ENCODE measurements around the gene METTL25.
"Not testable (repeated sequence)": the region's sequence is repeated elsewhere in the genome, so short reads cannot be mapped to it uniquely, and the experiment has no call there.

The METTL25 gene

DNA sequence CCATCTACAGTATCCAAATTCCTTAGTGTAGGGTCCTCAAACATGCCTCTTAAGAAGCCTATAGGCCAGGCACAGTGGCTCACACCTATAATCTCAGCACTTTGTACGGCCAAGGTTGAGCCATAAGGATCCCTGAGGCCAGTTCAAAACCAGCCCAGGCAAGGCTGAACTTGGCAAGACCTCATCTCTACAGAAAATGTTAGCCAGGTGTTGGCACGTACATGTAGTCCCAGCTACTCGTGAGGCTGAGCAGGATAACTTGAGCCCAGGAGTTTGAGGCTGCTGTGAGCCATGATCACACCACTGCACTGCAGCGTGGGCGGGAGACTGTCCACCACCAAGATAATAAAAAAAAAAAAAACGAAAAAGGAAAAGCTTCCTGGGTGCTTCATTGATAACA lies 6.9 kb upstream of the METTL25 start:
- H3K79me2 ChIP-seq (ENCODE audit: insufficient read depth, low read depth), result peaks cover 17% of the 10 kb centered on the region
- no peak overlapping the region for H3K4me3 ChIP-seq (IDR thresholded peaks at IDR 0.05; ENCODE audit: insufficient read depth, low read depth, low read length)
- no peak overlapping the region for H2AFZ ChIP-seq (ENCODE audit: low read depth)
- H3K4me1 ChIP-seq (ENCODE audit: low read depth, poor library complexity, severe bottlenecking), result peaks cover 8% of the 10 kb centered on the region
- H3K4me2 ChIP-seq, result no peak overlapping the region
- TF ChIP-seq, protein P1, sequence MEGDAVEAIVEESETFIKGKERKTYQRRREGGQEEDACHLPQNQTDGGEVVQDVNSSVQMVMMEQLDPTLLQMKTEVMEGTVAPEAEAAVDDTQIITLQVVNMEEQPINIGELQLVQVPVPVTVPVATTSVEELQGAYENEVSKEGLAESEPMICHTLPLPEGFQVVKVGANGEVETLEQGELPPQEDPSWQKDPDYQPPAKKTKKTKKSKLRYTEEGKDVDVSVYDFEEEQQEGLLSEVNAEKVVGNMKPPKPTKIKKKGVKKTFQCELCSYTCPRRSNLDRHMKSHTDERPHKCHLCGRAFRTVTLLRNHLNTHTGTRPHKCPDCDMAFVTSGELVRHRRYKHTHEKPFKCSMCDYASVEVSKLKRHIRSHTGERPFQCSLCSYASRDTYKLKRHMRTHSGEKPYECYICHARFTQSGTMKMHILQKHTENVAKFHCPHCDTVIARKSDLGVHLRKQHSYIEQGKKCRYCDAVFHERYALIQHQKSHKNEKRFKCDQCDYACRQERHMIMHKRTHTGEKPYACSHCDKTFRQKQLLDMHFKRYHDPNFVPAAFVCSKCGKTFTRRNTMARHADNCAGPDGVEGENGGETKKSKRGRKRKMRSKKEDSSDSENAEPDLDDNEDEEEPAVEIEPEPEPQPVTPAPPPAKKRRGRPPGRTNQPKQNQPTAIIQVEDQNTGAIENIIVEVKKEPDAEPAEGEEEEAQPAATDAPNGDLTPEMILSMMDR (conservative IDR thresholded peaks at IDR 0.05; ENCODE audit: low read depth, low read length), result no peak
- peaks cover 22% of the 10 kb centered on the region; the same call in 1 of the 2 replicates for H3K36me3 ChIP-seq (ENCODE audit: insufficient read depth)
- H3K27ac ChIP-seq, result no peak overlapping the region
- no peaks in the 10 kb centered on the region for H3K27me3 ChIP-seq (ENCODE audit: insufficient read depth, low read depth)
- H4K20me1 ChIP-seq (ENCODE audit: insufficient read depth), result no peaks in the 10 kb centered on the region
- H3K9ac ChIP-seq, result no peak overlapping the region

DNA sequence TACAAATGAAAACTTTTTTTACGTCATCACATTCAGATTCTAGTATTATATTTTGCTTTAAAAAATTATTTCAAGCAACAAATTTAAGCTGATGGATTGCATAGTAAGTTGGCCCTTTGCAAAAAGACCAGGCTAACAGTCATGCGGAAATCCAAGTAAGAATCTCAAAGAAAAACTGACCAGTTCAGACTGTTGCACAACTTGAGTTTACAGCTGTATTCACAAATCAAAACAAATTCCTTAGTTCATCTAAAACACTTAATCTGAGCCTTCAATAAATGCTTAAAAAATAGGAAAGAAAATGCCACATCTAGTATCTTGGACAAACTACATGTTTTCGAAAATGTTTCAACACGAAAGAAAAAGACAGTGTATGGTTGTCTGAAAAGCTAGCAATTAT lies 989 bp upstream of the METTL25 start:
- H3K27me3 ChIP-seq (ENCODE audit: insufficient read depth, low read depth), result no peaks in the 10 kb centered on the region
- TF ChIP-seq, protein P1 (conservative IDR thresholded peaks at IDR 0.05; ENCODE audit: low read depth, low read length), result no peak
- H3K4me2 ChIP-seq, result peak overlapping the region; percentile 79
- peaks cover 48% of the 10 kb centered on the region for H3K79me2 ChIP-seq (ENCODE audit: insufficient read depth, low read depth)
- no peaks in the 10 kb centered on the region for H4K20me1 ChIP-seq (ENCODE audit: insufficient read depth)
- peaks cover 19% of the 10 kb centered on the region; the same call in 1 of the 2 replicates for H3K36me3 ChIP-seq (ENCODE audit: insufficient read depth)
- H3K4me1 ChIP-seq (ENCODE audit: low read depth, poor library complexity, severe bottlenecking), result peaks cover 32% of the 10 kb centered on the region
- peak overlapping the region; percentile 79 for H3K4me3 ChIP-seq (IDR thresholded peaks at IDR 0.05; ENCODE audit: insufficient read depth, low read depth, low read length)
- peak overlapping the region; percentile 88 for H3K9ac ChIP-seq
- H2AFZ ChIP-seq (ENCODE audit: low read depth), result peak overlapping the region; percentile 60; the same call in 1 of the 2 replicates
- H3K27ac ChIP-seq, result peak overlapping the region; percentile 78

DNA sequence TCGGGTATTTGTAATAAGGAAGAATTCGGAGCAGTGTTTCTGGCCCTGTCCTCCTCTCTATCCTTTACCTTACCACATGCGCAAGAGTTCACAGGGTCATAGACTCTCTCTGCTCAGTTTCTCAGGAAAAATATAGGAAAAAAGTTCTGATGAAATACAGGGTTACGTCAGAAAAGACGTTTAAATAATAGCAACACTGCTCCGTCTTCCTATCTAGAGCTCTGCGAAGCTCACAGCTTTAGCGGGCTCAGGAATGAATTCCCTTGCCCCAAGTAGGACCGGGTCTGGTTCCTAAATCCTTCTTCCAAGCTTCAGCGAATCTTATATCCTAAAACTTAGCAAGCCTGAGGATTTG lies 507 bp upstream of the METTL25 start:
- Histone ChIP-seq H3K4me2 (peak overlapping the region; percentile 79), H3K27me3 (ENCODE audit: insufficient read depth, low read depth) (no peaks in the 10 kb centered on the region), H3K79me2 (ENCODE audit: insufficient read depth, low read depth) (peaks cover 48% of the 10 kb centered on the region), H3K4me1 (ENCODE audit: low read depth, poor library complexity, severe bottlenecking) (peaks cover 32% of the 10 kb centered on the region), H4K20me1 (ENCODE audit: insufficient read depth) (no peaks in the 10 kb centered on the region), H3K9ac (peak overlapping the region; percentile 88), H3K27ac (peak overlapping the region; percentile 78), H3K36me3 (ENCODE audit: insufficient read depth) (peaks cover 19% of the 10 kb centered on the region; the same call in 1 of the 2 replicates), H2AFZ (ENCODE audit: low read depth) (peak overlapping the region; percentile 60), H3K4me3 (IDR thresholded peaks at IDR 0.05; ENCODE audit: insufficient read depth, low read depth, low read length) (peak overlapping the region; percentile 79)
- TF ChIP-seq, protein P1 (conservative IDR thresholded peaks at IDR 0.05; ENCODE audit: low read depth, low read length), result no peak

DNA sequence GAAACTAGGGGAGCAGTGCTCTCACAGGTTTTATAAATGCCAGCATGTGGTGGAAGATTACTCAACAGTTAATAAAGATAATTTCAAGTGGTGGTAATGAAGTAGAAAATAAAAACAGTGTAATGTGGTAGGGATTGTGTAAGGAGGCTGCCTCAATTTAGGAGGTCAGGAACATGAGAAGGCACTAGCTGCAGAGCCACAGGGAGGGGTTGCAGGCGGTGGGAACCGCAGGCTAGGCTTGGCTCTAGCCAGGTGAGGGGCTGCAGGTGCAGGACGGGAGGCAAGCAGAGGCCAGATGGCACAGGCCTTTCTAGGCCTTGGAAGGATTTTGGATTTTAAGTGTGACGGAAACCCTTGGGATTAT lies 768 bp downstream of the METTL25 start:
- Histone ChIP-seq H3K79me2 (ENCODE audit: insufficient read depth, low read depth) (peaks cover 48% of the 10 kb centered on the region), H3K4me2 (peak overlapping the region; percentile 92), H3K4me3 (IDR thresholded peaks at IDR 0.05; ENCODE audit: insufficient read depth, low read depth, low read length) (no peak overlapping the region), H3K9ac (peak overlapping the region; percentile 88; the same call in 1 of the 2 replicates), H4K20me1 (ENCODE audit: insufficient read depth) (no peaks in the 10 kb centered on the region), H3K27ac (peak overlapping the region; percentile 8; the same call in 1 of the 2 replicates), H3K4me1 (ENCODE audit: low read depth, poor library complexity, severe bottlenecking) (peaks cover 32% of the 10 kb centered on the region), H3K36me3 (ENCODE audit: insufficient read depth) (peaks cover 19% of the 10 kb centered on the region; the same call in 1 of the 2 replicates), H2AFZ (ENCODE audit: low read depth) (peak overlapping the region; percentile 60), H3K27me3 (ENCODE audit: insufficient read depth, low read depth) (no peaks in the 10 kb centered on the region)
- TF ChIP-seq, protein P1 (conservative IDR thresholded peaks at IDR 0.05; ENCODE audit: low read depth, low read length), result no peak; the same call in 1 of the 2 replicates

DNA sequence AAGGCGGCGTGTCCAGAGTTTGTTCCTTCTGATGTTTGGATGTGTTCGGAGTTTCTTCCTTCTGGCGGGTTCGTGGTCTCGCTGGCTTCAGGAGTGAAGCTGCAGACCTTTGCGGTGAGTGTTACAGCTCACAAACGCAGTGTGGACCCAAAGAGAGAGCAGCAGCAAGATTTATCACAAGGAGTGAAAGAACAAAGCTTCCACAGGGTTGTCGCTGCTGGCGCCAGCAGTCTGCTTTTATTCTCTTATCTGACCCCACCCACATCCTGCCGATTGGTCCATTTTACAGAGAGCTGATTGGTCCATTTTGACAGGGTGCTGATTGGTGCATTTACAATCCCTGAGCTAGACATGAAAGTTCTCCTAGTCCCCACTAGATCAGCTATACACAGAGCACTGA lies 2.5 kb downstream of the METTL25 start:
- not testable (repeated sequence) for H3K36me3 ChIP-seq (ENCODE audit: insufficient read depth); H3K4me2 ChIP-seq; H2AFZ ChIP-seq (ENCODE audit: low read depth); H3K27ac ChIP-seq; H3K27me3 ChIP-seq (ENCODE audit: insufficient read depth, low read depth); H3K9ac ChIP-seq; H3K4me3 ChIP-seq (IDR thresholded peaks at IDR 0.05; ENCODE audit: insufficient read depth, low read depth, low read length); H4K20me1 ChIP-seq (ENCODE audit: insufficient read depth)
- peaks cover 29% of the 10 kb centered on the region for H3K4me1 ChIP-seq (ENCODE audit: low read depth, poor library complexity, severe bottlenecking)
- peaks cover 37% of the 10 kb centered on the region for H3K79me2 ChIP-seq (ENCODE audit: insufficient read depth, low read depth)

All from KMS-11 (cell line).